Sciatic nerve (tissue), 2 donors: Measurements from ENCODE around the gene DHX40. TPM values are rescaled to one million over a fixed set of nuclear protein-coding genes. Genes with fewer than 3 reads are reported as not detected.
"Not testable (repeated sequence)": the region's sequence is repeated elsewhere in the genome, so short reads cannot be mapped to it uniquely, and the experiment has no call there.

Experiments
- ATAC-seq: fragments of 200-7000 bp; cut with Tn5 transposase; one replicate; pipeline ENCODE4 v1.9.1; 2020; ENCODE audit warnings: mild to moderate bottlenecking, moderate library complexity
- DNase-seq: peaks from one replicate; pipeline ENCODE4 v3.0.0-alpha.2; 2020; ENCODE audit warnings: low spot score
- intact Hi-C: fragments of 100-400 bp; cut with DNase I; formaldehyde crosslinking; loops from one replicate; pipeline ENCODE4 v1.14.2; 2022
- total RNA-seq: library from RNA; stranded (reverse); fragmentation: NEBNext Ultra II Directional; extraction: Animal tissue kit (Norgen Biotek cat#: 25700); gene quantifications from one replicate; pipeline ENCODE4 v1.2.1, GENCODE V29; 2021
- donor health status: DM: no; HTN: no; CAD: no.
- donor health status: DM: no; HTN: no; CAD: no.

The DHX40 gene
- total RNA-seq, 1 donor from 2014 or later = 34.7 TPM

DNA sequence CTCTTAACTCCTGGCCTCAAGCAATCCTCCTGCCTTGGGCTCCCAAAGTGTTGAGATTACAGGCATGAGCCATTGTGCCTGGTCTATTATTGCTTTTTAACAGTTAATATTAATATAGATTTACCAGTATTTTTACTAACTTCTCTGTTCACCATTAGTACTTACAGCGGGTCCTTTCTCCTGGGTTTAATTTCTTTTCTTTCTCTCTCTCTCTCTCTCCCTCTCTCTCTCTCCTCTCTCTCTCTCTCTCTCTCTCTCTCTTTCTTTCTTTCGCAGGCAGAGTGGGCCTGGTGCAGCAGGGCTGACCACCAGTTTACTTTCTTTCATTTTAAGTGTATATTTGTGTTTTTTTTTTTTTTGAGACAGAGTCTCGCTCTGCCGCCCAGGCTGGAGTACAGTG is 14.7 kb upstream of the DHX40 start:
- ATAC-seq = no peak
- no peak for DNase-seq
- intact Hi-C loops = no loop called here

DNA sequence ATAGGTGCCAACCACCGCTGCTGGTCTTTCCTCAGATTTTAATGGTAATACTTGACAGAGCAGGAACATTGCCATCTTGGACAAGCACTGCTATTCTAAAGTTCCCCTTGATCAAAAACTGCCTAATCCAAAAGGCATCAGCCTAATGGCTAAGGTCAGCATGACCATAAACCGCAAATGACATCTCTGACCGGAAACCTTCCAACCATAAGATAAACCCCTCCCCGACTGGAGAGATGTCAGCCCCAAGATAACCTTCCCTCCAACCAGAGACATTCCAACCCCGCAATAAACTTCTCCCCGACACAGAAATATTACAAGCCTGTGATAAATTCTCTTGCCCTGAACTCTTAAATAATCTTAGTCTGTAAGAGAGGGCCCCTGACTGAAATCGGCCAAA is 7.4 kb upstream of the DHX40 start:
- no peak for ATAC-seq
- intact Hi-C loops = no loop called here

DNA sequence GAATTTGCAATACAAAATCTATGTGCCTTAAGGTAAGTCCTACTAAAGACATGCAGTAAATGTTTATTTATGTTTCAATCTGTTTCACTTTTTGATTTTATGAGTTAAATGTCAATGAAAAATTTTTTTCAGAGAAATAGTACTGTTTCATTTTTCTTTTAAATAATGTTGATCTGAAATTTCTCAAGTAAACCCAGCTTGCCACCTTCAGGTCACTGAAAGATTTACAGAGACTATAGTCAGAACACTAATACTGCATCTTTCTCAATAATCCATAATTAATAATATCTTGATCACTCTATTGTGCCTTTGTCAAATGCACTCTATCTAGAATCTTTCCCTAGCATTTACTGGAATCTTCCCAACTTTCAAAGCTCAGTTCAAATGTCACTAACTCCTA is 6.5 kb upstream of the DHX40 start:
- no peak for ATAC-seq
- no peak for DNase-seq
- intact Hi-C loops = no loop called here

More for the DNA sequence above, 7.4 kb upstream of the DHX40 start:
- DNase-seq = no peak

DNA sequence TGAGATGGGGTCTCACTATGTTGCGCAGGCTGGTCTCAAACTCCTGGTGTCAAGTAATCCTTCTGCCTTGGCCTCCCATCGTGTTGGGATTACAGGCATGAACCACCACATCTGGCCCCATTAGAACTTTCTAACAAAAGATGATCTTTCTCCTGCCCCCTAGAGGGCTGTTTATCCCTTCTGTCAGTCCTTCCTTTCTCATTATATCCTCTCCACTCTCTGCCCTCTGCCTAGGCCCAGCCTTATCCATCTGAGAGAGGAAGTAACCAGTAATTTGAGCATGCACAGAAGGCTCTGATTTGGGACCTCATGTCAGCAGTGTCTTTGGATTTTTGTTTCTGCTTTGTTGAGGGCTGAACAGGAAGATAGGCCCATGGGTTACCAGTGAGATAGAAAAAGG is 4.4 kb upstream of the DHX40 start:
- ATAC-seq (no peak), DNase-seq (no peak)
- intact Hi-C loops = no loop called here

DNA sequence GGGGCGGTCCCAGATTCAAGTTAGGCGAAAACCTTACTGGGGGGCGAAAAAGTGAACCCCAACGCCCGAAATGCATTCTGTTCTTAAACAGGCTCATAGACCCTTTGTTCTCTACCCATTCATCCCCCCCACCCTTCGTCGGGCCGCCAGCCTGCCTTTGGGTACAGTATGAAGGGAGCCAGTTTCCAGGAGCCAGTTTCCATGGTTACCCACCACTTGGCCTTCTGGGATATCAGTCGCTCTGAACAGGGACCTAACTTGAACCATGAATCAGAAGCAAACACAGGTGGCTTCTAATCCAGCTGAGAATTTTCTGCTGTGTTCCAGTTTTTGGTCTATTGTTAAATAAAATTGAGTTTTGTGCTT is 532 bp downstream of the DHX40 start:
- DNase-seq = peak; percentile 65
- peak; percentile 88 for ATAC-seq
- intact Hi-C loops = no loop called here

DNA sequence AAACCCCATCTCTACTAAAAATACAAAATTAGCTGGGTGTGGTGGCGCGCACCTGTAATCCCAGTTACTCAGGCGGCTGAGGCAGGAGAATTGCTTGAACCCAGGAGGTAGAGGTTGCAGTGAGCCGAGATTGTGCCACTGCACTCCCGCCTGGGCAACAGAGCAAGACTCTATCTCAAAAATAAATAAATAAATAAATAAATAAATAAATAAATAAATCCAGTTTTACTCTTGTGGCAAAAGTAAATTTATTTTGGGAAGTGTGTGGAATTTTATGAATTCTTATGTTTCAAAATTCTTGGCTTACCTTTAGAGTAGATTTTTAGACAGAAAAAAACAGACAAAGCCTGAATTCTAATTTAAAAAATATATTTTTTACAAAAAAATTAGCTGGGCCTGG is 3.7 kb downstream of the DHX40 start:
- DNase-seq, intact Hi-C loops, ATAC-seq: not testable (repeated sequence)

DNA sequence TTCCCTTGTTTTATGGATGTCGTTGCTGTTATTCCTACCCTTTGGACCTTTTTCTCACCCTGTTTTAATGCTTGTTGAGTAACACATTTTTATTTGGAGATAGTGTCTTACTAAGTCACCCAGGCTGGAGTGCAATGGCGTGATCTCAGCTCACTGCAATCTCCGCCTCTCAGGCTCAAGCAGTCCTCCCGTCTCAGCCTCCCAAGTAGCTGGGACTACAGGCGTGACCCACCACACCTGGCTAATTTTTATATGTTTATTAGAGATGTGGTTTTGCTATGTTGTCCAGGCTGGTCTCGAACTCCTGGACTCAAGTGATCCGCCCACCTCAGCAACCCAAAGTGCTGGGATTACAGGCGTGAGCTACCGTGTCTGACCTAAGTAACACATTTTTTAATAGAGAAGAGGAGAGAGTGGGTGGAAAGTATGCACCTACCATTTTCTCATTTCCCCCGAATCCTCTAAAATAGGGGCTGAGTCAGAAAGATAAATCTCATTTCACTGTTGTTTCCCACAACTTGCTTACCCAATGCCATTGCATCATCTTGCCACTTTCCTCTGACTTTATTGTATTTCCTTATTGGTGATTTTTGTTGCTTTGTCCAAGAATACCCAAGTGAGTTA is 7.0 kb downstream of the DHX40 start:
- DNase-seq = no peak
- no peak for ATAC-seq
- intact Hi-C loops = no loop called here

DNA sequence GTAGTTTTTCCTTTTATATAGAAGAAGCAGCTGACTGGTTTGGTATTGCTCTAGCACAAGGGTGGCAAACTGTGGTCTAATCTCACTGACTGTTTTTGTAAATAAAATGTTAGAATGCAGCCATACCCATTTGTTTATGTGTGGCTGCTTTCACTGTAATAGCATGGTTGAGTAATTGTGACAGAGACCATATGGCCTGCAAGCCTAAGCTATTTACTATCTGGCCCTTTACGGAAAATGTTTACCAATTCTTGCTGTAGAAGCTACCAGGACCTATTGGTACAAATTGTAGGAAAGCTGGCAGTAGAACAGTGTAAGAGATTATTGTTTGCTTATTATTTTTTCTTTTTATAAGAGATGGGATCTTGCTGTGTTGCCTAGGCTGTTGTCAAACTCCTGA is 18.8 kb downstream of the DHX40 start:
- intact Hi-C loops, ATAC-seq, DNase-seq: not testable (repeated sequence)

DNA sequence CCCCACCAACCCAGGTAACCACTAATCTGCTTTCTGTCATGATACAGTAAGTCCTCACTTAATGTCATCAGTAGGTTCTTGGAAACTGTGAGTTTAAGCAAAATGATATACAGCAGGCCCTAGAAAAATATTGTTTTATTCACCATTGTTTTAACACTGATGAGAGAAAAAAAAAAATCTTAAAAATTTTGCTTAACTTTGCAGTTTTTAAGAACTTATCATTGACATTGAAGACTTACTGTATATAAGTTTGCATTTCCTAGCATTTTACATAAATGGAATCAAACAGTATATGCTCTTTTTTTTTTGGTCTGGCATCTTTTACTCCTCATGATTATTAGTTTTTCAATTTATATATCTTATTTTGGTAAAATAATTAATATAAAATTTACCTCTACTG is 34.8 kb downstream of the DHX40 start:
- no peak for ATAC-seq
- no peak for DNase-seq
- intact Hi-C loops = no loop called here

DNA sequence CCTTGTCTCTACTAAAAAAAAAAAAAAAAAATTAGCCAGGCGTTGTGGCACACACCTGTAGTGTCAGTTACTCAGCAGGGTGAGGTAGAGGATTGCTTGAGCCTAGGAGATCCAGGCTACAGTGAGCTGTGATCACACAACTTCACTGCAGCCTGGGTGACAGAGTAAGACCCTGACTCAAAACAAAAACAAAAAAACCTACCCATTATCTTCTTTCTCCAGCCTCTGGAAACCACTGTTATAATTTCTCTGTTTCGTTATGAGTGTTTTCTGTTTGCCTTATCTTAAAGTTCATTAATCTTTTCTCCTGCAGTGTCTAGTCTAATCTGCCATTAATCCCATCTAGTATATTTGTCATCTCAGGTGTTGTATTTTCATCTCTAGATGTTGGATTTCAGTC is 35.7 kb downstream of the DHX40 start:
- ATAC-seq (no peak), DNase-seq (no peak)
- intact Hi-C loops = no loop called here

DNA sequence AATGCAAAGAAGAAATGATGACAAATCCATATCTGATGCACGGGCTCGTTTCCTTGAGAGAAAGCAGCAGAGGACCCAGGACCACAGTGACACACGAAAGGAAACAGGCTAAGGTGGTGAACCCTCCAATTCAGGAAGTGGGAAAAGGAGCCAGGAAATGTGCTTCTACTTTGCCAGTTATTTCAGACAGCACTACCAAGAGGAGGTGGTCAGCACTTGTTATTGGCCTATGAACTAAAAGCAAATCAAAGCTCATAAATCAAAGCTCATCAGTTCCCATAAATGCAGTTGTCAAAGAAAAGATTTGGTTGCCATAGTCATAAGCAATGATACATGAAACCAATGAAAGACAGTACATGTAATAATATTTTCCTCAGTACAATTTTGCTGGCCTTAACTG is 41.7 kb downstream of the DHX40 start:
- no peak for ATAC-seq
- intact Hi-C loops = no loop called here
- DNase-seq = no peak

DNA sequence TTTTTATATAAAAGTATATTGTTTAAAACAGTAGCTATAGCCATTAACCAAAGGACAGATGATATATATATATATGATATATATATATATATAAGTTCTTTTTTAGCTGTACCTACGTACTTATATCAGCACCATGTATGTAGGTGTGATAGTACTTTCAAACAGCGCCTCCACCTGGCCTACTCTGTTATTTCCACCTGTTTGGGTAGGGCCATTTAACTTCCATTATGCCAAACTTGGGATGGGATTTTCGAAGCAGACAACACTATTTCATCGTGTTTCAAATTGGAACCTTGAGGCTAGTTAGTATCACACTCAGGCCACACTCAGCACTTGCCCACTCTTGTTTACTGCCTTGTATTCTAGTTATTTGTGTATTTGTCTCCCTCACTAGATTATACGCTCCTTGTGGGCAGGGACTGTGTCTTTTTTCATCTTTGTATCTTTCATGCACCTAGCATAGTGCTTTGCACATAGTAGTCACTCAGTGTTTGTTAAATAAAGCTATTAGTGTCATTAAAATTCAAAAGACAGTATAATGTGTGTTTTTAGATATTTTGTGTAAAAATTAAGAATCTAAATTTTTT is 42.5 kb downstream of the DHX40 start:
- DNase-seq (no peak), ATAC-seq (no peak)
- intact Hi-C loops = no loop called here

DNA sequence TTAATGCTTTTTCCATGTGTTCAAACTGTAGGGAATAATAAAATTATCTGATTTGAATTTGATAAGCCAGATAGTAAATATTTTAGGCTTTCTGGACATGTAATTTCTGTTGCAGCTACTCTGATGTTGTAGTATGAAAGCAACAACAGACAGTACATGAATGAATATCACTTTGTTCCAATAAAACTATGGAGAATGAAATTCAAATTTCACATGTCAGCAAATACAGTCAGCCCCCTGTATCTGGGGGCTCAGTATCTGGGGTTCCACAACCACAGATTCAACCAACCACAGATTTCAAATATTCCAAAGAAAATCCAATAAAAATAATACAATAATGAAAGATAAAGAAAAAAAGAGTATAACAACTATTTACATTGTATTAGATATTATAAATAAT is 46.1 kb downstream of the DHX40 start:
- no peak for ATAC-seq
- intact Hi-C loops = no loop called here
- no peak for DNase-seq

DNA sequence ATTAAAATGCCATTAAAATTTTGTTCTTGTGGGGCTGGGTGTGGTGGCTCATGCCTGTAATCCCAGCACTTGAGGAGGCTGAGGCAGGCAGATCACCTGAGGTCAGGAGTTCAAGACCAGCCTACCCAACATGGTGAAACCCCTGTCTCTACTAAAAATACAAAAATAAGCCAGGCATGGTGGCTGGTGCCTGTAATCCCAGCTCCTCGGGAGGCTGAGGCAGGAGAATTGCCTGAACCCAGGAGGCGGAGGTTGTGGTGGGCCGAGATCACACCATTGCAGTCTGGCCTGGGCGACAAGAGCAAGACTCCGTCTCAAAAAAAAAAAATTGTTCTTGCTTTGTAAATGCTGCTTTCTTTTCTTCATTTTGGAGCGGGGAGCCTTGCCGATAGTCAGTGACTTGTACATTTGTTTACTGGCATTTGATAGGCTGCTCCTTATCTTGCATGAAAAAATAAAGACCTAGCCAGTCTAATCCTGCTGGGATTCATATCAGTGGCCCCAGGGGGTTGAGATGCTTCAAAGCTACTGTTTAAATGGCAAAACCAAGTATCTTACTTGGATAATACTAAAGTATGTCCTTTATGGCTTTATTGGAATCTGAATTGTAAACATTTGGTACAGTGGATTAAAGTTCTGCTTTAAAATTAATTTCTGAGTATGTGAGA is 51.0 kb downstream of the DHX40 start:
- ATAC-seq (no peak), DNase-seq (no peak)
- intact Hi-C loops = no loop called here

DNA sequence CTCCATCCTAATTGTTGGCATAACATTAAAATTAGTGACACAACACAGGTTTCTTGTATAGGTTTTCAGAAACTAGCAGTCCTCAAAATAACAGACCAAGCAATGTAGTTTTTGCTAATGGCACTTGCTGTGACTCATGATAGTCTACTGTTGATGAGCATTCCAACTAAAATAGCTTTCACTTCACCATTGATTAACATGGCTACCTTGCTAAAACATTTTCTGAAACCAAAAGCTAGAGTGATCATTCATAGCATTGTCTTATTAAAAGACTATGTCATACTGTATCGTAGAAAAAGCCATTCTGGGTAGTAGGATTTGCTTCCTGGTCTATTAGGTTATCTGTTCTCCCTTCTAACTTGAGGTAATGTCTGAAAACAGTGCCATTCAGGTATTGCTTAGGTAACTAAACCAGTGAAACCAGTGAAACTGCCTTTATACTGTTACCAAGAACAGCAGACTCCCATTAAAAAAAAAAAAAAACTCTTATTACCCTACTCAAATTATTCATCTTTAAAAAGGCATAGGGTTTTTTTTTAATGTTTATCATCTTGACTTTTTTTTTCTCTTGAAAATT is 51.8 kb downstream of the DHX40 start:
- no peak for ATAC-seq
- DNase-seq = no peak
- intact Hi-C loops = no loop called here

DNA sequence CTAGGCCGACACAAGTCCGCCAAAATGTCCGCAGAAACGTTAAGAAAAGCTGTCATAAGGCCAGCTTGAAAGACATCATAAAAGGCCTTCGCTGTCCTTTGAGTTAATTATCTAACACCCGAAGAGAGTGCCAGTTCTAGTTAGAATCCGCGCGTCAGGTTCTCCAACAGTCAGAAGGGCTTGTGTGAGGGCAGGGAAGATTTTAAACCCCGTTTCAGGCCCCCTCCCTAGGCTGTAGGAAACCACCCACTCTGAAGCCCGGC is 53.6 kb downstream of the DHX40 start:
- DNase-seq = no peak
- no peak for ATAC-seq
- intact Hi-C loops = no loop called here

DNA sequence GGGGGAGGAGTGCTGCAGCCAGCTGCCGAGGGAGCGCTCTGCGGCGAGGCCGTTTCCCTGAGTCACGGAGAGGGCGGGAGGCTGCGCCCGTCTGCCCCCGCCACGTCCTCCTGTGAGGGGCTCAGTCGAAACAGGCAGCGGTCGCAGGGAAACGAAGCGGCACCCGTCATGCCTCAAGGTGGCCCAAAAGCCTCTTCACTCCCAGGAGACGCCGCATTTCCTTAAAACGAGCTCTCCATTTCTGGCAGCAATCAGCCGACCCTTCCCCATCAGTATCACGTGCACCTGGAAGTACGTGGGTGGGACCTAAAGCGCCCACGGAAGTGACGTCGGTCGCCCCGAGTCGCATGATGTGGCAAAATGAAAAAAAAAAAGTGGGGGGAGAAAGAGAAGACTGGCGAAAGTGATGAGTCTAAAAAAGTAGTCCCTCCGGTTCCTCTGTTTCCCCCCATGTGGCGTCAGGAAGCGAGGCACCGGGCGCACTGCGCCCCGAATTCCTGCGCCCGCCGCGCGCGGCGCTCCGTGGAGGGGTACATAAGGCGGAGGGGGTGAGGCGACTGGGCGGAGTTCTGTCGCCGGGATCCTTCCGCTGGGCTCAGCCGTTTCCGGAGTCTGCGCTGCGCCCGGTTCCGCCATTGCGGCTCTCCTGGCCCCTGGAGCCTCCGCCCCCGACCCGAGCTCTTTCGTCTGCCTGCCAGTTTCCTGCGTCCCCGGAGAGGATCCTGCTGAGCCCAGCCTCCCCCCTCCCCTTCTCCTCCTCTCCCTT is 54.1 kb downstream of the DHX40 start, which contains the start of gene CLTC:
Gene CLTC, plus strand, starts transcription at position 598 of the 766 bp plus-strand sequence. CDS start 237 bp downstream, outside the sequence.
- intact Hi-C loops = no loop called here
- DNase-seq = peak; percentile 95
- peak; percentile 97 for ATAC-seq

DNA sequence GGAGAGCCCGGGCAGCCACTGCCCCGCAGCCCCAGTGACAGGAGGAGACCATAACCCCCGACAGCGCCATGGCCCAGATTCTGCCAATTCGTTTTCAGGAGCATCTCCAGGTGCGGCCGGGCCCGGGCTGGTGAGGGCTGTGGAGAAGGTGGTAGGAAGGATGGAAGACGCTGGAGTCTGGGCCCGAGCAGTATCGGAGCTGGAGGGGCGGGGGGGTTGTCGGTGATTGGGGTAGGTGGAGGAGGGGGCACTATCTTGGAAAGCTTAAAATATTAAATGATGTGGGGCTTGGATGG is 54.6 kb downstream of the DHX40 start:
- DNase-seq (no peak), ATAC-seq (no peak)
- intact Hi-C loops = no loop called here

DNA sequence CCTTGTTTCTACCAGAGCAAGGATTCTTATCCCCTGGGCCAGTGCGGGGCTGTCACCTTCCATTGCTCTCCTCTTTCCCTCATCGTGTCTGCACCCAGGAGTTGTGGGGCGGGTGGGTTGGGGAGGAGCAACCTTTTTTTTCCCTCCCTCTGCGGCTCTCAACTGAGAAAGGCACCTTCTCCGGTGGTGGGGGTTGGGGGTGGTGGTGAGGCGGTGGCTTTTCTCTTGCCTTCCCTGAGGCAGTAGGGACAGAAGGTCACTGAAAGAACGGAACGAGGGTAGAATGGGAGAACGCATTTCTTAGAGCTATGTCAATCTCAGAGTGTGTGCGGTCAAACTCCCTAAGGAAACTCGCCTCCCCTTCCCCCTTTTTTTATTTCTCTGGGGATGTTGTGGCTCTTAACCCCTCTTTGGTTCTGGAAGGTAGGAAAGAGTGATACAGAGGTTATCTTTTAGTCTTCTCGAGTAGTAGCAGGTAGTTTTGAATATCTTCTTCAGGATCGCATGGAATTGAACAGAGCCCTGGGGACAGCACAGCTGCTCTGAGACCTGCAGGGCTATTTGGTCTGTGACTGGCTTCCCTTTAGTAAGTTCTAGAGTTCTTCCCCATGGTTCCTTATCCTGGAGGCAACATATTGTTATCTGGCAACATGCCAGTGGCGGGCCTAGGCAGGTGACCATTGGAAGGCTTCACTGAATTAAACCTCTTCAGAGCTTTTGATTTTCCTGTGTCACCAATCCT is 55.3 kb downstream of the DHX40 start:
- DNase-seq (peak; percentile 73), ATAC-seq (no peak)
- intact Hi-C loops = no loop called here
